Midbrain (tissue), 1 donor: ENCODE data around the gene GPR171.

Experiments
- DNase-seq: peaks from one replicate; lab custom pipeline; 2025; lab: John Stamatoyannopoulos, UW

The GPR171 gene

DNA sequence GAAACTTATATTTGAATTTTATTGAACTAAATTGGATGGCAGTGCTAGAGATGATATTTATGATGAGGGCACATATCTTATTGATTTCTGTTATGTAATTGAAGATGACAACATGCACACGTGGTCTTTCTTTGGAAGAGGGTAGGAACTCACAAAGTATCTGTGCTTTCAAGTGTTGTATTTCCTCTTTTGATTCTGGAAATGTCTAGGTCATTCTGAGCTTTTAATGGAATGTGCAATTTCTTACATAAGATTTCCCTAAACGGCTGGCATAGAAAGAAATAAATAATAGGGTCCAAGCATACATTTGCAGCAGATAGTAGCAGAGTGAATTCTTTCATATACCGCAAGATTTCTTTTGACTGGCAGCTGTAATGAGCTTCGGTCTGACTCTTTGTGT lies 10.1 kb upstream of the GPR171 start:
- no peak for DNase-seq

DNA sequence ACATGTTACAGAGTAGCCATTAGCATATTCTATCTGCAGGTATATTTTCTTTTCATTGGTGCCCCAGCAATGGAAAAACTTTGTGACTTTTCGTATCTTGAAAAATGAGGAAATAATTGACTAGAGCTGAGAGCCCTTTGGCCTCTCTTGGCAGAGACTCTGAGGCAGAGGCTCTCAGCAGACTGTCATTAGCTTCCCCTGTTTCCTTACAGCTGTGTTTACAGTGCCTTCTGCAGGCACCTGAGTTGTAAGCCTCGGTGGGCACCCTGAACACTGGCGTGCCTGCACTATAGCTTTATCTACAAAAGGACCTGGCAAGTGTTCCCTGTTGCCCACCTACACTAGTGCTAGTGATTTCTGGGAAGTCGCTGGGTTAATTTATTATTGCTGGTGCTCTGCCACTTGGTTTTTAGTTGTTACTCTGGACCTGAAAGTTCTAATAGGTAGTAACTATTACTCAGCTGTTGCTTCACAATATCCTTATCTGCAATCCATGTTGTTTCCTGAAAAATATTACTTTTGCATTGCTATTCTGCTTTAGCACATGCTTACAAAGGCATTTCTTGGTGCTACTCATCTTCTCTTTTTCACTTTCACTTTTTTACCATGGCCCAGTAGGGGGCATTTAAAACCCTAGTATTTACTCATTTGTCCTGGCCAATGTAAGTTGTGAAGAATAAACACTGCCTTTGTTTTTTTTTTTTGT lies 7.8 kb upstream of the GPR171 start:
- no peak for DNase-seq

DNA sequence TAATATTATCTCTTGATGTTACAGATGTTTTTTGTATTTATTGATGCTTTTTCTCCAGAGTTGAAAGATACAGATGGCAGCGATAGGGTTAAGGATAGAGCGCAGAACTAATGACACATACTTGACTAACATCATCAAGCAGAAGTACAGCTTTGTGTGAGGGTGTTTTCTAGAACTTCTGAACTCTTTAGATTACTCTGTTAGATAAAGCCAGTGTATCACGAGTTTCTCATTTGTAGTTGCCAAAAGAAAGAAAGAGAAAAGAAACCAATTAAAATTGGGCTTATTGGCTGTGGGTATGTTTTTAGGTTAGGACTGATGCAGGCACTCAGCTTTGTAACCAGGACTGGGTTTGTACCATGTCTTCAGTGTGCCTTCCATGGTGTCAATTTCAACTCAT lies 6.6 kb upstream of the GPR171 start:
- no peak for DNase-seq

DNA sequence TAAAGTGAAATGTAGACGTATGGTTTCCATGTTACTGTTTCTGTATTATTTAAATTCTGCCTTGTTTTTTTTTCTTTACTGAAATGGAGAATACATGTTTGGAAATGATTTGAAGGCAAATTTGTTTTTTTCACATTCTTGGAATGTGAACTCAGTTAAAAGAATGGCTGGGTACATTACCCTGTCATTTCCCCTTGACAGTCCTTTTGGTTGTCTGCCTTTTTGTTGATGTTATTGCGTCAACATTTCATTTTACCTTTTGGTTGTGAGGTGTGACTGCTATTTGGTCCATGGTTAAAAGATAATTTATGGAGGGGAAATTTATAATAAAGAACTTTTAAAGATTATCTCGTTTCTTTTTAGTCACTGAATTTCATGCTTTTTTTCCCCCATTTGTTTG lies 3.2 kb upstream of the GPR171 start:
- DNase-seq = no peak

DNA sequence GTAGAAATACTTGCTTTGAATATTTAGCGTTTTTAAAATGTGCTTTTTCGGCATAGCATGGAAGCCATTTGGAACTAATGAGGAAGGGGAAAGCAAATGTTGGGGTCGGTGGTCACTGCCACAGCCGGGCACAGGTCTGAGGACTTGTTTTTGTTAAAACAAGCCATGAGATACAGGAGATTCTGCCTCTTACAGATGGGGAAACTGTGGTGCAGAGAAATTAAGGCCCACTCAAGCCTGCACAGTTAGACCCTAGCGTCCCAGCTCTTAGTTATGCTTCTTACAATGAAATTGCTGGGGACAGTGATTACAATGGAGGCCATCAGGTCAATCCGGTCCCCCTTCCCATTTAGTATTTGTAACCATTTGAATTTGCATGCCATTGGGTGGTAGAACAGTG lies 2.5 kb upstream of the GPR171 start:
- no peak for DNase-seq

DNA sequence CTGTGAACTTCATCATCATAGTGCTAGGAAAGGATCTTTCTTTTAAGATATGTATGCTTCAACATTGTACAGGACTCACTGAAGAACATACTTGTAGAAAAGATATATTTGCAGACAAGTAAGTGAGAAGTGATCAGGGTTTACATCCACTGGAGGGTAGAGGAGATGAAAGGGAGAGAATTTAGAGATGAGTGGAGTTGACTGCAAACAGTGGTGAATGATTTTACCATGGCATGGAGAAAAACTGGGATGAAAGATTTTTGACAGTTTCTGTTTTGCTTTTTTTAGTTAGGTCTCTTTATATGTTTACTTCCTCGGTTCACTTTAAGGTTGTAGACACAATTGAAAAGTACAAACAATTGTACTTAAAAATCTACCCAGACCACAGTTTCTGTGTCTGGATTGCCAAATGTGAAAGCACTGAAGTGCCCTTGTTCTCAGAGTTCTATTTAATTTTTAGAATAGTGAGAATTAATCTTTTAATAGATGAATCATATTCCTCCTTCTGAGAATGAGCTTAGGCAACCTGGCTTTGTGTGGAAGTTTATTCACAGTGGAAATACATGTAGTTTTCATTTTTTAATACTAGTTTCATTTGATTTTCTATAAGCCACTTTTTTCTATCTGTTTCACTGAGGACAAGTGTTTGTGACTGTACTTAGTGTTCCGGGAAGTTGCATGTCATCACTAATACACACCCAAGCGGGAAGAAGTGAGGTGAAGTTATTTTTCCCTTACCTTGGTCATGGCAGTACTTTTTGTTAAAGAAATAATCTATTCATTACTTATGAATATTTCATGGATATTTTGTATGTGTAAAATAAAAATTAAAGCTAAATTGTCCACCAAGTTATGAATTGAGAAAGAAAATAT lies 1.8 kb upstream of the GPR171 start:
- no peak for DNase-seq

DNA sequence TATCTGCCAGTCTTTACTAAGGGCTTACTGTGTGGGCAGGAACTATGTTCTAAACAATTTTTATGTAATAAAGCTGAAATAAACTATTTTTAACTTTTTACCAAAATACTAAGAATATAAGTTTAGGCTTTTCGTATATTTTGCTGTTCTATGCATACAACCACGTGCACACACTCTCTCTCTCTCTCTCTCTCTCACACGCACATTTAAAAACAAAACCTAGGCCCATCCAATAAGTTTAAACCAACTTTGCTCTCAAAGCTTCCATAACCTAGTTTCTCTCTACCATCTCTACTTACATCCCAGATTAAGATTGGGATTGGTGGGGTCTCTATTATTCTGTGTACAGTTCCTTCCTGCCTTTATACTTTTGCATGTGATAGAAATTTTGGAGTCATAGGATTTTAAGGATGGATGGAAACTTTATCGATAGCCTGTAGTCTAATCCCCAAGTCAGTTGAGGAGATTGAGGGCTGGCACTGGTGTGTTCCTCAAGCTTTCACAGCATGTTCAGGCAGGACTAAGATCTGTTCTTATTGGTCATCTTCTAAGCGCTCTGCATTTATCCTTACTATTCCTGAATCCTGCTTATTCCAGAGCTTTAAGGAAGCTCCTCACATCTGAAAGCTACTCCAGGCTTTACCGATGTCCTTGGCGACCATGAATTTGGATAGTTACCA lies 1.8 kb downstream of the GPR171 start:
- no peak for DNase-seq

DNA sequence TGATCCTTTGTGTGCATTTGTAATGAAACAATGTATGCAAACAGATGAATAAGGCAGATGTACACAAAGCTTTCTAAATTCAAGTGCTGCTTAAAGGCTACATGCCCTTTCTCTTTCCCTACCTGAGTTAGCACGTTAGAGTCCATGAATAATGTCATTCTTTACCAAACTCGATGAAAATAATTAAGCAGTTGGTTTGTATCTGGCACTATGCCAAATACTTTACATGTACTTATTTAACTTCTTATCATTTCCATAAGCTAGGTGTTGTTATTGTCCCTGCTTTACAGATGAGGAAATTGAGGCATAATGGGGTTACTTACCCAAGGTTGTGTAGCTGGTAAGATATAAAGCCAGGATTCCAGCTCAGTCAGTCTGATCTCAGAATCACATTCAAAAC lies 2.4 kb downstream of the GPR171 start:
- no peak for DNase-seq

DNA sequence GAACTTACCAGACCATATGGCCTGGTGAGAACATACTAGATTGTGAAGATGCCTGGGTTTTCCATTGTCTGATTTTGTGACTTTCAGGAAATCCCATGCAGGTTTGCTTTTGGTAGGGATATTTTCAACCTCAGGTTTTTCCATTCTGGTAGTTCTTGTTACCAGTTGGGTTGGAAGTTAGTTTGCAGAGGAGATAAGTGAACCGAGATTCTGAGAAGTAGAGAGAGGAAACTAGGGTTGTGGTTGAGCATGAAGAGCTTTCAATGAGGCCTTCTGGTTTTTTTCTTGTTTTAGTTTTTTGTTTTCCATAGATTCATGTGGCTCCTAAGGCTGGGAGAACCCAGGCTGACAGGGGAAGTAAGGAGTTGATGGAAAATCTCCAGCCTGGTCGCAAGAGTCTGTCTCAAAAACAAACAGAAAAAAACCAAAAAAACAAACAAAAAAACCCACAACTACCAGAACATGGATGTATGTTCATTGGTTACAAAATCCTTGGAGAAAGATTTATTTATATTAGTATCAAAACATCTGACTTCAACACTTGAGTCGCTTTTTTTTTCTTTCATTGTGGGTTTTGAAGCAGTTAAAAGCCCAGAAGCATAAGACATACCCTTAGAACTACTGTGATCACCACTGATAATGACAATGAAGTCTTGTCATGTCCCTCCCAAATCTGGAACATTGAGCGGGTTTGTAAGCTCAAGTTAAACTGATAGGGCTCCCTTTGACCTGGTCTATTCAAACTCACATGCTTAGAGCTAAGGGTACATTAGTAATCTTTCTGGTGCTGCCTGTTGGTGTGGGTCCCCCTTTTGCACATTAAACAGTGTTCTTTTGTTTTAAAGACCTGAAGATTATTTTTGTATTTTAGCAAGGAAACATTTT lies 3.2 kb downstream of the GPR171 start:
- no peak for DNase-seq

DNA sequence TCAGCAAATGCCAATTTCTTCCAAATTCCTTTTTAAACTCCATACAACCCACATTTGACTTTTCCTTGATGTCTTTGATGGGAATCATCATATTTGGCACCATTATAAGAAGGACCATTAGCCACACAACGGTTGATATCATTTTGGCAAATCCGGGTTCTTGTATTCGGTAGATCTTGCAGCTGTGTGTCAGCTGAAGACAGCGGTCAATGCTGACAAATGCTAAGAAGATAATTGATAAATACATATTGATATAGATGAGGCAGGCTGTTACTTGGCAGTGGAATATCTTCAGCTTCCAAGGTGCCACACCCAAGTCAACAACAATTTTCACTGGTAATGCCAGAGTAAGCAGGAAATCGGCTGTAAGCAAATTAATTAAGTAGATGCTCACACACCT lies 4.2 kb downstream of the GPR171 start:
- no peak for DNase-seq

DNA sequence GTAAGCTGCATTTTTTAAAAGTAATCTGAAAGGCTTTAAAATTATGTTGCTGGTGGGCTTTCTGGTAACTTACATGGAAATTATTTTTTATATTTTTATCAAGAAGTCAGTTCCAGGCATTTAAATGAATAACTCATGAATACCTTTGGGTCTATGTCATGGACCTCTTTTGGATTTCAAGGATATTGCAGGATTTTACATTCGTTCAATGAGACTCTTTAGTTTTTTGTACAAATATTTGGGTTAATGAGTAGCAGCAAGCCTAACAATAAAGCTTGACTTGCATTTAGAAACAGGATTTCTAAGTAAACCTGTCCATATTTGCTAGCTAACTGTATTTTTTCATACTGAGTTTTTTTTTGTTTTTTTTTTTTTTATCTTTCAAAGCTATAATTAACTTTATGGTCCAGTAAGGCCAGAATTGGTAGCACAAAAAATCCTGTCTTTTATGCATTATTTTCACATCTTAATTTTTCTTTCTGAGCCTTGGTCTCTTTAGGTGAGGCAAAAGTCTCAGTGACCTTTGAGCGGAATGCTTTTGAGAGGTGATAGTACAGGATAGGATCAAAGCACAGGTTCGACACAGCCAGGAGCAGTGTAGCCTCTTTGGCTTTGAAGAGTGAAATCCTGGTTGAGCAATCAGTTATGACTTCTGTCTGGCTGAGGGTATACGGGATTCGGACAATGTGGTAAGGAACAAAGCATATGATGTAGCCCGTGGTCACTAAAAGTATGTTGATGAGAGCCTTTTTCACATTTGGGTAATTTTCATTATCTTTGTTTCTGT lies 4.8 kb downstream of the GPR171 start:
- DNase-seq = no peak

DNA sequence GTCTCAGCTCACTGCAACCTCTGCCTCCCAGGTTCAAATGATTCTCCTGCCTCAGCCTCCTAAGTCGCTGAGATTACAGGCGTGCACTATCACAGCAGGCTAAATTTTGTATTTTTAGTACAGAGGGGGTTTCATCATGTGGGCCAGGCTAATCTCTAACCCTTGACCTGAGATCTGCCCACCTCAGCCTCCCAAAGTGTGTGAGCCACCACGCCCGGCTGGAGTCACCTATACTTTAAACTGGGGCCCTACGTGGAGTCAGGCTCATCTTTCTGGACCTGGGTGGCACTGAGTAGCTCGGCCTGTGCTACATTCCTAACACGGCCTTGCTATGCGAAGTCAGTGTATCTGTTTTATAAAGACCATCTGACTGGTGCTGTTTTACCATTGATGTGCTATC lies 5.8 kb downstream of the GPR171 start:
- no peak for DNase-seq

DNA sequence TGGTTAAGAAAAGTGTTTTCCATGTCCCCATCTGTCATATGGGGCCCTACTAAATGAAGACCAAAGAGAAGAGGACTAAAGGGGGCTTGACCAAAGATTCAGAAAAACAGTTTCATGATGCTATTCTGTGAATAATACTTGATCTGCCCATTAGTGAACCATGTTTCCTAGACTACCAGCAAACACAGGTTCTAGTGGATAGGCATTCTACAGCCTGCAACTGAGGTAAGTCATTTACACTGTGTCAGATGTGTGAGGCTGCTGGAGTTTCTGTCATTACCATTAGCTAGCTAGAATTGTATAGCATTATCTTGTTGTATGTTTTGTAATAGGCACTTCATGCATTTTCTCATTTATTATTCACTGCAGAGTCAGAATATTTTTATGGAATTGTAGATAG lies 6.6 kb downstream of the GPR171 start:
- no peak for DNase-seq

DNA sequence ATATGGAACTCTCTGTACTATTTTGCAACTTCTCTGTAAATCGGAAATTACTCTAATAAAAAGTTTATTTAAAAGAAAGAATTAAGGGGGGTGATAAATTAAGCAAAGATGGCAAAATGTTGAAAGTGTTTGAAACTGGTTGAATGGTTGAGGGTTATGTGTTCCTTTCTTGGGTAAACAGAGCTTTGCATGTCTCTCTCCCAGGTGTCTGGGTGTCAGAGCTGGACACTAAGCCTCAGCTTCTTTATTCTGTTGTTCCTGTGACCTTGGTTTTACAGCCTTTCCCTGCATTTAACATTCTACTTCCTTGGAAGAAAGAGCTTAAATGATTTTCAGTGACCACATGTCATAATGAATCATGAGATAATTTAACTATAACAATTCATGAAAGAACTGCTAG lies 7.2 kb downstream of the GPR171 start:
- DNase-seq = no peak

DNA sequence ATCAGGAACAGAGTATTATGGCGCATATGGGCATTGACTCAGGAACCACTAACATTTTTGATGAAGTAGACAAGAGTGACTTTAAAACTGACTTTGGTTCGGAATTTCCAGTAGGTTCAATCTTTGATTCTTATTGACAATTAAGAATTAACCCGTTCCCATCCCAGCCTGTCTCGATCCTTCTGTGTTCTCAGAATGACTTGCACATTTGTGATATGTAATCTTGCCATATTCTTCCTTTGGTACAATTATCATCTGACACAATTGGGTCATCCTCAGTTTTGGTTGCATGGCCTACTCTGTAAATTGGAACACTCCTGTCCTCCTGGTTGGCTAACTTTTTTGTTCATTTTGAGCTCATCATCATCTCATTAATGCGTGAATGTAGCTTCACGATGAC lies 10.5 kb downstream of the GPR171 start:
- DNase-seq = no peak

DNA sequence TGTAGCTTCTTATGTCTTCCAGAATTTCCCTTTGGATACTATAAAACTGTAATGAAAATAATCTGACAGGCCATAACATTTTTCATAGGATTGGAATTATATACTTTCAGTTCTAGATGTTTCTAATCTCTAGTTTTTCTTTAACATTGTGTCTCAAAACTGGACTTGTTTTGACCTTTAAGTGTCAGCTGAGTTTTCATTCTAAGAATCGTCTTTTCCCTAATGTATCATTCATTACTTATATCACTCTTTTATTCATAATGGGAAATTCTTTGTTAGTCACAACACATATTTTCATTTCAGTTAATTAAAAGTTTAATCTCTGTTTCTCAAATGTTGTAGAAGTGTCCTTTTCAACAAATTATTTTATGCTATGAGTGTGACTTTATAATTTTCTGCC lies 11.9 kb downstream of the GPR171 start:
- no peak for DNase-seq

DNA sequence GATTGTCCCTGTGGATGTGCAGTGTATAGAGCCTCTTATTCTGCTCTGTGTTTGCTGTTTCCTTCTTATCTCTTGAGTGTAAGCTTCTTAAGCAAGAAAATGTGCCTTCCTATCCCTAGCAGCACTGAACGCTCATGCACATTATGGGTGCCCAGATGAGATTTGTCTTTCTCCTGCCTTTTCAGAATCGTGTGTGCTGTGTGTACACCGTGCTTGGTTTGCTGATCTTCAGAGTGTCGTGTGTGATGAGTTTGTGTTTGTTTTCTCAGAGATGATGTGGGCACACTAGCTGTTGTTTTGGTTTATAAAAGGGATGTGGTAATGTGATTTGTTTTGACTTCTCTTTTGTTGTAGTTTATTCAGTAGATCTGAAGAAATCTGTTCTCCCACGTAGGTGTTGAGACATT lies 19.7 kb downstream of the GPR171 start:
- DNase-seq = no peak

DNA sequence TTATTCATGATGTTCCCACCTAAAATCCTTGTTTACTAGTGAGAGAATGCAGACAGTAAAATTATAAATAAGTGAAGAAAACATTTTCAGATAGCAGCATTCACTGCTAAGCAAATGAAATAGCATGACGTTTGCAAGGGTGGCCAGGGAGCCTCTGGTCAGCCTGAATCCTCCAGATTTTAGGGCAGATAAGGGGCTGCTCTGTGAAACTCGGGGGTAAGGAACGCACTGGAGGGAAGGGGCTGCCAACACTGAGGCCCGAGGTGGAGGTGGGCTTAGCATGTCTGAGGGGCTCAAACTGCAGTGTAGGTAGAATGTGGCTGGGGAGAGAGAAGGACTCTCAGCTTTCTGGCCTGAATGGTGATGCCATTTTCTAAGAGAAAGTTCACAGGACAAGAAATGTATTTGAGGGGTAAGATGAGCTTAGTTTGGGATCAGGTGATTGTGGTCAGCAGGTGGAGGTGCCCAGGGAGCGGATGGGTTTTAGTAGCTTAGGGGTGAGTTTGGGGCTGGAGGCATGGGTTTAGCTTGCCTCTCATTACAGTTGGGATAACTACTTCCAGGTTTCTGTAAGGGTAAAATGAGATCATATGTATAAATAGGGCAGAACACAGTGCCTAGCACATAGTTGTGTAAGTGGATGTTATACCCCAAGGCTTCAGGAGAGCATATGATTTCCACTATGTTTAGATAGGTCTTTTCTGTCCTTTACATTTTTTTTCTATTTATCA lies 20.5 kb downstream of the GPR171 start:
- no peak for DNase-seq

DNA sequence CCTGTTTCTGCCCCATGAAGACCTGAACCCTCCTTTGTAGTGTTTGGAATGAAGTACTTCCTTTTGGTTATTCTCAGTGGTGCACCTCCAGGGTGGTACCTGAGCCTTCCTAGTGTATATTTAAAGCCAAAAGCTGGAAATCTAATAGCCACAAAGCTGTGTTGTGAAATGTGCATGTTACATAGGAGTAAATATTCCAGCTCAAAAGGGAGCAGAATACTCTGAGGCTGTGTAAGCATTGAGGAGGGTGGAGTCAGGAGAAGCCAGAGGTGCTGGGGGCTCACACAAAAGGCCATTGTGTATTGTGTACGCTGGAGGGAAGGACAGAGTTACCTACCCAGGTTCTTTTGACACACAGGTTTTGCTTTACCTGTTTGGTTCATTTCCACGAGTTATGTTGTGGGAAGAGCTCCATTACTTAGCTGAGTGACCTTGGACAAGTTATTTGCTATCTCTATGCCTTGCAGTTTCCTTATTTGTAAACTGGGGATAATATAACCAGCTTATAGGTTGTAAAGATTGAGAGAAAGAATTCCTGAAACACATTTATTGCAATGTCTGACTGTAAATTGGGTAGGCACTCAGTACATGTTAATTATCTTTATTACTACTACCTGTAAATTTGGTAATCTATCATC lies 24.7 kb downstream of the GPR171 start:
- no peak for DNase-seq

DNA sequence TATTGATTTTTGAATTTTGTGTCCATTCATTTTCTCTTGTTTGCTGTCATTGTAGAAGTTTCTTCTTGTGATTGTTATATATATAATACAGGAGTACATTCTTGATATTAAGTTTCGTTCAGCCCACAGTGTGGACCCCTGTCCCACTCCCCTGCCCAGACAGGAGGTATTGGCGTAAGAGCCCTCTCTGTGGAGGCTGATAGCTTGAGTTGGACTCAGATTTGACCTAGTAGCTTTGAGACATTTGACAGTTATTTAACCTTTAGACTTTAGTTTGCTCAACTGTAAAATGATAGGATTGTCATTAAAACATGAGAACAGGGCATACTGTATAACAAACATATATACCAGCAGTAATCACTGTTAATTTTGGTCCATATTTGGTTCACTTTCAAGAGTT lies 27.1 kb downstream of the GPR171 start:
- DNase-seq = no peak
